NCI-H524 treated with DMSO at 0.1 percent for 48 hours (cell line): ENCODE measurements around the gene CHIT1.
"Not testable (repeated sequence)": the region's sequence is repeated elsewhere in the genome, so short reads cannot be mapped to it uniquely, and the experiment has no call there.

ENCODE experiments used
- DNase-seq: peaks from one replicate; lab custom pipeline; 2025; lab: John Stamatoyannopoulos, UW

Gene CHIT1

DNA sequence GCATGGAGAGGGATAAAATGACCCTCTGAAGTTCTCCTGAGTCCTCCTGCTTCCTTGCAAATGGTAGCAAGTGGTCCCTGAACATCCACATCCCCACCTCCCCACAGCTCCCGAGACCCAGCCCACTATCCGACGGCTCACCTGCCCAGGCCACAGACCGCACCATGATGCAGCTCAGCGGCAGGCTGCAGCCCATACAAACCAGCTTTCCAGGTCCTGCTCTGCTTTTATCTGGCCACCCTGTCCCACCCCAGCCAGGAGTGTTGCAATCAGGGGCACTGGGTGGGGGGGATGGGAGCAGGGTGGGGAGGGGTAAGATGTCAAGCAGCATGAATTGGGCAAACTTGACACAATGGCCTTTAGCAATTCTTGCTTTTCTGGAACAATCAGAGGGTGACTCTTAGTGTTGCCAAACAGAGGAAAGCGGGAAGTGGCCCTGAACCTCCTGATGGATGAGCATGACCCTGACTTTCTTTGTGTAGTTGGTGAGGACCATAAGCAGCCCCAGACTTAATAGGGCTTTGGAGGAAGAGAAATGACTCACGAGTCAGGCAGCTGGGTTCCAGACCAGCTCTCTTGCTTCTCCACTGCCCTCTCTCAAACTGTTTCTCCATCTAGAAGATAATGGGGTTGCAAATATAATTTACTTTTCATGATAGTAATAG is at the start of gene CHIT1:
CHIT1 (minus strand) TSS at position 203 of the 665 bp plus-strand sequence; CDS start at position 166, 37 bp downstream.
- no peak for DNase-seq

- no peak for DNase-seq
Observed at GRCh38 chr1:203278885-203279406, 49.5 kb upstream of the CHIT1 start.

GRCh38 chr1:203278082-203278884 is 48.8 kb upstream of the CHIT1 start:
- DNase-seq: no peak

DNA sequence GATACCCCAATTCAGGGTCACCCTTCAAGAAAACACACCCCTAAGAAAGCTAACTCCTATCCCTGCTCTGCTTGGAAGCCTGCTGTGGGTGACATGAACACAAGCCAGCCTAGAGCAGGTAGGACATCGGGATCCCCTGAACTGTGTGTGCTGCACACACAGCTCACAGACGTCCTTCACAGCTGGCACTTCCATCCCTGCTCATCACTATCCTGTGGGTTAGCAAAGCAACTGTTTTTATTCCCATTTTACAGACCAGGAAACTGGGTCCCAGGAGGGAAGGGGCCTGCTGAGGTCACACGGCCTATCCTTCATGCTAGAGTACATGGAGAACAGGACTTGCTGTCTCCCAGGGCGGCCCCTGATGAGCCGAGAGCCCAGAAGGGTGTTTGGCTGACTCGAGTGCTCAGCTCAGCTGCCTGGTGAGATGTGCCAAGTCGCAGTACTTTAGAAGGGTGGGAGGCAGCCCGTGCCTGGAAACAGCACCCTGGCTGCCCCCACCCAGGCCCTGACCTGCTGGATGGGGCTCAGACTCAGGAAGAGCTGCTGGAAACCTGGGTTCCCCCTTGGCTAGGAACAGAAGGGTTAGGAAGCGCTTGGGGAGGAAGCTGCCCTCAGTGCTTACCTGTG is 47.6 kb upstream of the CHIT1 start:
- DNase-seq: no peak

DNA sequence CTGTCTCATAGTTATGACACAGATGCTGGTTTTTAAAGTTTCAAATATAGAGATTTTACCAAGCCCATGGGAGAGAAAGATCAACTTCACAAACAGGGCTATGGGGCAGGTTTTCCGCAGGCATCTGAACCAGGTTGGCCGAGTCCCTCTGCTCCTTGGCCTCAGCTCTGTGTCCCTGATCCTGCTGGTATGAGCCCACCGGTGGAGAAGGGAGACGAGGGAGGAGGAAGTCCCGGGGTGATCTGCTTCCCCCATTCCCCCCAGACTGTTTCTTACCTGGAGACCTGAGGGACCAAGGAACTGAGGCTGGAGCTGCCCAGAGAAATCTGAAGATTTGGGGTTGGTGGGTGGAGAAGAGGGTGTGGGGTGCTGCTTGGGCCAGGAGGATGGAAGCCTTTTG is 46.9 kb upstream of the CHIT1 start:
- no peak for DNase-seq

- DNase-seq: no peak
Observed at GRCh38 chr1:203275656-203276272, 46.3 kb upstream of the CHIT1 start.

DNA sequence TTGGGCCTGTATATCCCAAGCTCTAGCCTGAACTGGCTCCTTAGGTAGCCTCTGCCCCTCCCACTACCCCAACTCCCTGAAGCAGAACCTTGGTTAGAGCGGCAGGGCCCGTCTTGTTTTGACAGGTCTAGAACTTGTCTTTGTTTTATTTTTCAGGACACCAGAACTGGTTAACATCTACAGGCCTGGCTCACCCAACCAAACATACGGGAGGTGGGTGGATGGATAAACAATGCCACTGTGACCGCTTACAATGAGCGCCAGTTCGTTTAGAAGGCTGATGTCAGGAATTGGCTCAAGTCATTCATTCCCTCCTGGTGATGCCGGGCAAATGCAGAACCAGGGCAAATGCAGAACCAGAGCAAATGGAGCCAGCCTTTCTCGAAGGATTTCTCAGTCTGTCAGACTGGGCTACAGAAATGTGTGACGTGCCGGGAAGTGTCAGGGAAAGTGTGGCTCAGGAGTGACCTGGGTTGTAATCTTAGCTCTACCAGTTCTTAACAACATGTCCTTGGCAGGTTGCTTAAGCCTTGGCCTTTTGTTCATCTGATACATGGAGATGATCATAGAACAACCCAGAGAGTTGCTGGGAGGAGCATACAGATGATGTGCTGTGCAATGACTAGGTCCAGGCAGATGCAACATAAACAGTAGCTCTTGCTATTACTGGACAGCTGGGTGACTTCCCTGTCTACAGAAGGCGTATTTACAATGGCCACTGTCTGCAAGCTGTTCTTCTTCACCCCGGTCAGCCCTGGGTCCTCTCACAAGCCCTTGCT is 45.3 kb upstream of the CHIT1 start:
- no peak for DNase-seq

- no peak for DNase-seq
Observed at GRCh38 chr1:203273869-203274602, 44.6 kb upstream of the CHIT1 start.

GRCh38 chr1:203273206-203273868 is 43.9 kb upstream of the CHIT1 start:
- peak; percentile 35 for DNase-seq

GRCh38 chr1:203272633-203273205 is 43.2 kb upstream of the CHIT1 start:
- DNase-seq: no peak

DNA sequence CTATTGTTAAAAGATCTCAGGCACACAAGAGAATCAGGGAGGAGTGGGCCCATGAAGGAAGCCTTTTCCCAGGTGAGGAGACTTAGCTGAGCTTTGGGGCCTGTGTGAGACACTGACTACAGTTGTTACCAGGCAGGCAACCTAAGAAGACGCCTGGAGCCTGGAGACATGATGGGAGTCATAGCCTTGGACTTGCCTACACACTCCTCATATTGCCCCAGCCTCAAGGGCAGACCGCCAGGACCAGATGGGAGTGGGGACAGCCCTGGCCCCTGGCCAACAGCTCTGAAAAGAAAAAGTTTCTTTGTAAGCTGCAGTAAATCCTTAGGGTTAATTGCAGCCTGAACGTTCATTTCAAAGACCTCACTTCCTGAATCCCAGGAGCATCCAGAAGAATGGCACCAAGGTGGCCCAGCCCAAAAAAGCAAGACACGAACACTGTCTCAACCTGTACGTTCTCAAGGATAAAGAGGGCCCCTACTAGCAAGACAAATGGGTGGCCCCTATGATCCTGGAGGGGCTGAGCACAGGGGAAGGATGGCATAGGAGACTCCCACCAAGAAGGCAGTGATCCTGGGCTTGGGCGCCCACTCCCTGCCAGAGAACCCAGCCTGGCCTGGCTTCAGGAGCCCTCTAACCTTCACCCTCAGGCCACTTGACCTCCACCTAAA is 42.6 kb upstream of the CHIT1 start:
- no peak for DNase-seq

DNA sequence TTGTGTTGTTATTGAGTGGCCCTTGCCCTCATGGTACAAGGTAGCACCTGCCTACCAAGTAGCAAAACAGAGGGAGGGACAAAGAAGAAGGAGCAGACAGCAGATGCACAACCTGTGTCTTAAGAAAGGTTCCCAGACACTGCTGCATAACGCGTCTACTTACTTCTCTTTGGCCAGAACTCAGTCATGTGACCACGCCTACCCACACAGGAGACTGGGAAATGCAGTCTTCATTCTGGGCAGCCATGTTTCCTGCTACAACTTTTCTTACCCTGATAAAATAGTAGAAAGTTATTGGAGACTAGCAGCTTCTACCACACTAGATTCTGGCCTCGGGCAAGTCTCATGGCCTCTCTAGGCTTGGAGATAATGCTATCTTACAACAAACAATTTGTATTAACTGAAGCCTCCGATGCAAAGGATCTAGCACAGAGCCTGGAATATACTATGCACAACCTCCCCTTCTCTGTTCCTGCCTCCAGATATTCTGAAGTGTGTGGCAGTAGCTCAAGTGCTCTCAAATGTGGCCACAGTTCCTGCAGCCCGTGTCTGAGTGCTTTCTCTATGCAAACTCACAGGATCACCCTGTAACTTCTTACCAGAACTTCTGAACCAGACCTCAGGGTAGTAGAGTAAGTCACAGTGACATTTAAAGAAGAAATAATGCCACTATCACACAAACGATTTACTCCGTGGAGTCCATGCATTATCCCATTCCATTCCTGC is 41.7 kb upstream of the CHIT1 start:
- peak; percentile 35 for DNase-seq

GRCh38 chr1:203270448-203270847 is 41.0 kb upstream of the CHIT1 start:
- no peak for DNase-seq

DNA sequence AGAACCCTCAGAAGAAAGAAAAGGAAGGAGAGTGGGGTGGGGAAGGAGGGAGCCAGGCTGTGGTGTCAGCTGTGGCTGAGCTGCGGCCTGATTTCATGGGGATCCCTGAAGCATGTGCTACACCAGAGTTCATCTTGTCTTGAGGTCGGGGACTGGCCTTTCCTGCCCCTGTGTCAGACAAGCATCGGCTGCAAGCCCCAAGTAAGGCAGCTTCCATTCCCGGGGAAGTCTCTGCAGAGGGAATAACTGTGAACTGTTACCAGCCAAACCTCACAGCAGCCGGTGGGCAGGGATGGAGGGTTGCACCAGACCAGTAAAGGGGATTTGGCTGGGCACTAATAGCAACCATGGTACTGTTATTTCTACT is 40.2 kb upstream of the CHIT1 start:
- DNase-seq: no peak

DNA sequence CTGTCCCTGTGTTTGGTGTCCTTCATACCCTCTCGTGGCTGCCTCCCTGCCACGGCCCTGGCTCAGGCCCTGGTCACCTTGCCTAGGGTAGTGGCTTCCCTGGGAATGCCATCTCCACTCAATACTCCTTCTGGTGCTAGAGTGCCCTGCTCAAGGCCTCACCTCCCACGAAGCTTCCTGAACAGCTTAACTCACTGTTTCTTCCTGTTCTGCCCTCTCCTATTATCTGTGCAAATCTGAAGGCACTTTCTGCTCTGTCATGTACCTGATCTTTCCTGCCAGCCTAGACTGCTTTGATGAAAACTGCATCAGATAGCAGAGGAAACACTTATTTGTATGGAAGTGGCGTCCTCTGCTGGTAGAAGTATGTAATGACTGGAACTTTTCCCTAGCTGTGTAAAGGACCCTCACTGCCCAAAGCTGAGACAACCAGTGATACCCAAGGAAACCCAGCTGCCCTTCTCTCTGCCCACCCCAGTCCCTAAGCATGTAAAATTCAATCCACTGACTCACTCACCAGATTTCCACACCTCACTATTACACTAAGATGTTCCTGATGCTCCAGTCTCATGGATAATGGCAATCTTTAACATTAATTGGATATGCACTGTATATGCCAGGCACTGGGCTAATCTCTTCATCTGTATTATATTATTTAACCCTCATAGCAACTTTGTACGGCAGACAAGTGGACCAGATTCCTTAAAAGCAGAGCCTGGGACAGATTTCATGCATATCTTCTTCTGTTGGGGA is 39.6 kb upstream of the CHIT1 start:
- peak; percentile 18 for DNase-seq

- no peak for DNase-seq
Observed at GRCh38 chr1:203267912-203268311, 38.4 kb upstream of the CHIT1 start.

- DNase-seq: peak; percentile 38
Observed at GRCh38 chr1:203267347-203267846, 37.9 kb upstream of the CHIT1 start.

DNA sequence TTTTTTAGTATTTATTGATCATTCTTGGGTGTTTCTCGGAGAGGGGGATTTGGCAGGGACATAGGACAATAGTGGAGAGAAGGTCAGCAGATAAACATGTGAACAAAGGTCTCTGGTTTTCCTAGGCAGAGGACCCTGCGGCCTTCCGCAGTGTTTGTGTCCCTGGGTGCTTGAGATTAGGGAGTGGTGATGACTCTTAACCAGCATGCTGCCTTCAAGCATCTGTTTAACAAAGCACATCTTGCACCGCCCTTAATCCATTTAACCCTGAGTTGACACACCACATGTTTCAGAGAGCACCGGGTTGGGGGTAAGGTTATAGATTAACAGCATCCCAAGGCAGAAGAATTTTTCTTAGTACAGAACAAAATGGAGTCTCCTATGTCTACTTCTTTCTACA is 36.7 kb upstream of the CHIT1 start:
- DNase-seq: not testable (repeated sequence)
